ENCODE results near the gene CEP85L.
A peak's percentile ranks its signal among the peaks of the same experiment; 100 is the strongest.

Gene CEP85L

GRCh38 chr6:118546164-118546879, 105.1 kb downstream of the CEP85L start:
- no peak for DNase-seq (ENCODE audit: low spot score)
- FAIRE-seq, result no peak

- FAIRE-seq, result no peak
- DNase-seq (ENCODE audit: low spot score), result no peak
These were observed 107.3 kb downstream of the CEP85L start for GRCh38 chr6:118544105-118544504.

GRCh38 chr6:118542184-118542952, 109.0 kb downstream of the CEP85L start:
- peak; percentile 22 for DNase-seq (ENCODE audit: low spot score)

GRCh38 chr6:118537574-118537973, 113.8 kb downstream of the CEP85L start:
- DNase-seq (ENCODE audit: low spot score) (no peak), FAIRE-seq (no peak)

More at GRCh38 chr6:118542184-118542952, 109.0 kb downstream of the CEP85L start:
- no peak for FAIRE-seq

- DNase-seq (ENCODE audit: low spot score) (no peak), FAIRE-seq (no peak)
These were observed 114.9 kb downstream of the CEP85L start for GRCh38 chr6:118536478-118536877.

- DNase-seq (ENCODE audit: low spot score) (no peak), FAIRE-seq (no peak)
These were observed 116.1 kb downstream of the CEP85L start for GRCh38 chr6:118535176-118535844.

- DNase-seq (ENCODE audit: low spot score) (no peak), FAIRE-seq (no peak)
These were observed 120.4 kb downstream of the CEP85L start for GRCh38 chr6:118530942-118531341.

GRCh38 chr6:118529756-118530155, 121.6 kb downstream of the CEP85L start:
- FAIRE-seq (no peak), DNase-seq (ENCODE audit: low spot score) (no peak)

- FAIRE-seq, result no peak
- no peak for DNase-seq (ENCODE audit: low spot score)
These were observed 123.3 kb downstream of the CEP85L start for GRCh38 chr6:118528129-118528528.

GRCh38 chr6:118525913-118526780, 125.2 kb downstream of the CEP85L start:
- no peak for DNase-seq (ENCODE audit: low spot score)
- no peak for FAIRE-seq

GRCh38 chr6:118524686-118525085, 126.7 kb downstream of the CEP85L start:
- DNase-seq (ENCODE audit: low spot score) (no peak), FAIRE-seq (no peak)

- DNase-seq (ENCODE audit: low spot score), result no peak
- no peak for FAIRE-seq
These were observed 128.2 kb downstream of the CEP85L start for GRCh38 chr6:118523216-118523615.

- DNase-seq (ENCODE audit: low spot score) (no peak), FAIRE-seq (no peak)
These were observed 129.0 kb downstream of the CEP85L start for GRCh38 chr6:118522422-118522821.

- no peak for DNase-seq (ENCODE audit: low spot score)
- no peak for FAIRE-seq
These were observed 136.7 kb downstream of the CEP85L start for GRCh38 chr6:118514689-118515088.

- FAIRE-seq (no peak), DNase-seq (ENCODE audit: low spot score) (no peak)
These were observed 139.3 kb downstream of the CEP85L start for GRCh38 chr6:118511930-118512715.

GRCh38 chr6:118509009-118509617, 142.3 kb downstream of the CEP85L start:
- DNase-seq (ENCODE audit: low spot score), result peak; percentile 5
- no peak for FAIRE-seq

GRCh38 chr6:118507636-118508035, 143.8 kb downstream of the CEP85L start:
- DNase-seq (ENCODE audit: low spot score) (no peak), FAIRE-seq (no peak)

GRCh38 chr6:118506071-118506638, 145.2 kb downstream of the CEP85L start:
- DNase-seq (ENCODE audit: low spot score), result no peak
- no peak for FAIRE-seq

GRCh38 chr6:118505656-118506055, 145.7 kb downstream of the CEP85L start:
- DNase-seq (ENCODE audit: low spot score), result no peak
- no peak for FAIRE-seq

- no peak for FAIRE-seq
- no peak for DNase-seq (ENCODE audit: low spot score)
These were observed 146.8 kb downstream of the CEP85L start for GRCh38 chr6:118504611-118505010.
